ENCODE measurements around the gene LOXL1.
"Not testable (repeated sequence)": the region's sequence is repeated elsewhere in the genome, so short reads cannot be mapped to it uniquely, and the experiment has no call there.

LOXL1 gene

DNA sequence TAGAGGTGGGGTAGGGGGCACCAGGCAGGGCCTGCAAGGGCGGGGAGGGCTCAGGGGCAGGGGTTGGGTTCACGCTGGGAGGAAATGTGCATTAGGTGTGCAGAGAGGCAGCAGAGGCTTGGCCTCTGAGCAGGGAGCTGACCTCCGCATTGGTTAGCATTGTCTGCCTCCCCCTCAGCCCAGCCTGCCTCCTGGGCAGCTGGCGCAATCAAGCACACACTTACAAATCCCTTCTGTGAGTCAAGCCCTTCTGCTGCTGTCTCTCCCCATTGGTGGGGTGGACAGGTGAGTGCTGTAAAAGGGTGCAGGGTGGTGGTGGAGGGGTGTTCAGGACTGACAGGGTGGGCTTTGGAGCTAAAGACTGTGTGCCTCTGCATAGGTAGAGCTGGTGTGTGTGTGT is 9.3 kb downstream of the LOXL1 start:
- in situ Hi-C loops (cut with MboI; ENCODE audit: low pct_unique_long_range_greater_than_20kb, low sequenced_read_pairs): no loop called here
- no peak for DNase-seq

GRCh38 chr15:73936181-73936580 is 9.9 kb downstream of the LOXL1 start:
- DNase-seq: no peak
- in situ Hi-C loops (cut with MboI; ENCODE audit: low pct_unique_long_range_greater_than_20kb, low sequenced_read_pairs): no loop called here

DNA sequence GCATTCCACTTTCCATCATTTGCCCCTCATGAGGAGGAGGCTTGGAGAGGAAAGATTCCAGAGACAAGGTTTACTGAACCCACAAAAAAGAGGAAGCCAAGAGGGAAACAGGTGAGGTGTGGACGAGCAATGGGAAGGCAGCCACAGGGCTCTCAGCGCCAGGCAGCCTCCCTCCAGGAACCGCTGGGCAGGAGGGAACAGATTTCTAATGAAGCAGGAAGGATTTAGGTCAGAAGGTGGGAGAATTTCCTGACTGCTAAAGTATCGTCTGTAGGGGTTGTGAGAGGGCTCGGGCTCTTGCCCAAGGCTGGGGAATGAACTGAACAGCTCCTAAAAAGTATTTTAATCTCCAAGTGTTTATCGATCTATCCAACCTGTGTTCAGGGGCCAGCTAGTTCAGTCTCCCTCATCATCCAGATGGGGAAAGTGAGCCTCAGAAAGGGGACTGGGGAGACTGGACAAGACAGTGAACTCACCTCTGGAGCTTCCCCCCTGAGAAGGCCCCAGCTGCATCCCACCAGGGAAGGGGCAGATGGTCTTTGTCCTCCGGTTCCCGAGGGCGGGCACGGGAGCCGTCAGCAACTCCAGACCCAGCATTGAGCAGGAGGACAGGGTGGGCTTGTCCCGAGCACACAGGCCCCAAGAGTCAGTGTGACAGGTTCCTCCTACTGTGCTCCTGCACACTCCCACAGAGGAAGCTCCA is 10.5 kb downstream of the LOXL1 start:
- in situ Hi-C loops (cut with MboI; ENCODE audit: low pct_unique_long_range_greater_than_20kb, low sequenced_read_pairs): no loop called here
- DNase-seq: peak; percentile 45

- DNase-seq: no peak
- in situ Hi-C loops (cut with MboI; ENCODE audit: low pct_unique_long_range_greater_than_20kb, low sequenced_read_pairs): no loop called here
These were observed 11.0 kb downstream of the LOXL1 start for GRCh38 chr15:73937296-73937695.

GRCh38 chr15:73937726-73938125 is 11.5 kb downstream of the LOXL1 start:
- no peak for DNase-seq
- in situ Hi-C loops (cut with MboI; ENCODE audit: low pct_unique_long_range_greater_than_20kb, low sequenced_read_pairs): no loop called here

DNA sequence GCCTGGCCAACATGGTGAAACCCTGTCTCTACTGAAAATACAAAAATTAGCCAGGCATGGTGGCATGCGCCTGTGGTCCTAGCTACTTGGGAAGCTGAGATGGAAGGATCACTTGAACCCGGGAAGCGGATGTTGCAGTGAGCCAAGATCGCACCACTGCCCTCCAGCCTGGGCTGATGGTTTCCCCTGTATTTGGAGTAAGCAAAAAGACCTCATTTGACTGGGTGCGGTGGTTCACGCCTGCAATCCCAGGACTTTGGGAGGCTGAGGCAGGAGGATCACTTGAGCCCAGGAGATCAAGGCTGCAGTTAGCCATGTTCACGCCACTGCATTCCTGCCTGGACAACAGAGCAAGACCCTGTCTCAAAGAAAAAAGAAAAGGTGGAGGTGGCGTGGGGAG is 12.3 kb downstream of the LOXL1 start:
- DNase-seq; in situ Hi-C loops (cut with MboI; ENCODE audit: low pct_unique_long_range_greater_than_20kb, low sequenced_read_pairs): not testable (repeated sequence)

- in situ Hi-C loops (cut with MboI; ENCODE audit: low pct_unique_long_range_greater_than_20kb, low sequenced_read_pairs): no loop called here
These were observed 12.9 kb downstream of the LOXL1 start for GRCh38 chr15:73939138-73939537.

GRCh38 chr15:73940061-73940981 is 14.1 kb downstream of the LOXL1 start:
- in situ Hi-C loops (cut with MboI; ENCODE audit: low pct_unique_long_range_greater_than_20kb, low sequenced_read_pairs): no loop called here
- no peak for DNase-seq

More at GRCh38 chr15:73939138-73939537, 12.9 kb downstream of the LOXL1 start:
- no peak for DNase-seq

DNA sequence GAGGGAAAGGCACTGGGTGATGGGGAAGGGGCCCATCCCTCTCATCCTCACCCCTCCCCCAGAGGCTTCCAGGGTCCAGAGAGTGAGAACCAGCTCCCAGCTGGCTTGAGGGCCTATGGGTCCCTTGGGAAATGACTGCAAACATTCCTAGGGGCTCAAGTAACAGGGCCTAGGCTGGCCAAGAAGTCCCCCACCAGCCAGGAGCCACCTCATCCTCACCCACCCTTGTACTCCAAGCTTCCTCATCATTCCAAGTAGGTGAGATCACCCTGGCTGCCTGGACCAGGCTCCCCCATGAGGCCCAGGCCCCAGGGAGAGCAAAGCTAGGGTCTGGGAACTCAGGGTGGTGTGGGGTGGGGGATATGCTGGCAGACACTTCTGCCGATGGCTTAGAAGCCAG is 14.8 kb downstream of the LOXL1 start:
- in situ Hi-C loops (cut with MboI; ENCODE audit: low pct_unique_long_range_greater_than_20kb, low sequenced_read_pairs): no loop called here
- DNase-seq: no peak

GRCh38 chr15:73941449-73941848 is 15.2 kb downstream of the LOXL1 start:
- no peak for DNase-seq
- in situ Hi-C loops (cut with MboI; ENCODE audit: low pct_unique_long_range_greater_than_20kb, low sequenced_read_pairs): no loop called here

GRCh38 chr15:73941871-73942635 is 15.8 kb downstream of the LOXL1 start:
- DNase-seq: no peak
- in situ Hi-C loops (cut with MboI; ENCODE audit: low pct_unique_long_range_greater_than_20kb, low sequenced_read_pairs): no loop called here

GRCh38 chr15:73942751-73943270 is 16.5 kb downstream of the LOXL1 start:
- in situ Hi-C loops (cut with MboI; ENCODE audit: low pct_unique_long_range_greater_than_20kb, low sequenced_read_pairs): no loop called here

GRCh38 chr15:73944161-73945129 is 18.2 kb downstream of the LOXL1 start:
- peak; percentile 42 for DNase-seq
- in situ Hi-C loops (cut with MboI; ENCODE audit: low pct_unique_long_range_greater_than_20kb, low sequenced_read_pairs): no loop called here

More at GRCh38 chr15:73942751-73943270, 16.5 kb downstream of the LOXL1 start:
- no peak for DNase-seq

DNA sequence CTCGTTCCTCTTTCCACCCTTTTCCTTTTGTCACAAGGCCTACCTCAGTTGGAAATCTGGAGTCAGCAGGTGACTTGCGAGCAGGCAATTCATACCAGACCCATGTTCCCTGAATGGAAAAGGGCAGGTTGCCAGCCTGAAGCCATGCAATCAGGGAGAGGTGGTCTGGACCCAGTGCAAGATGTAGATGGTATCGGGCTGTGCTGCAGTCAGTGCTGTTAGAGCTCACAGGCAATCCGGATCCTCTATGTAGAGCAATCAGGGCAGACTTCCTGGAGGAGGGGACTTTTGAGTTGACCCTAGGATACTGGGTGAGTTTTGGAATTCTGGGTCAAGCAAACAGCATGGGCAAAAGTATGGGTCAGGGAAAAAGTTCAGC is 18.9 kb downstream of the LOXL1 start:
- no peak for DNase-seq
- in situ Hi-C loops (cut with MboI; ENCODE audit: low pct_unique_long_range_greater_than_20kb, low sequenced_read_pairs): no loop called here

DNA sequence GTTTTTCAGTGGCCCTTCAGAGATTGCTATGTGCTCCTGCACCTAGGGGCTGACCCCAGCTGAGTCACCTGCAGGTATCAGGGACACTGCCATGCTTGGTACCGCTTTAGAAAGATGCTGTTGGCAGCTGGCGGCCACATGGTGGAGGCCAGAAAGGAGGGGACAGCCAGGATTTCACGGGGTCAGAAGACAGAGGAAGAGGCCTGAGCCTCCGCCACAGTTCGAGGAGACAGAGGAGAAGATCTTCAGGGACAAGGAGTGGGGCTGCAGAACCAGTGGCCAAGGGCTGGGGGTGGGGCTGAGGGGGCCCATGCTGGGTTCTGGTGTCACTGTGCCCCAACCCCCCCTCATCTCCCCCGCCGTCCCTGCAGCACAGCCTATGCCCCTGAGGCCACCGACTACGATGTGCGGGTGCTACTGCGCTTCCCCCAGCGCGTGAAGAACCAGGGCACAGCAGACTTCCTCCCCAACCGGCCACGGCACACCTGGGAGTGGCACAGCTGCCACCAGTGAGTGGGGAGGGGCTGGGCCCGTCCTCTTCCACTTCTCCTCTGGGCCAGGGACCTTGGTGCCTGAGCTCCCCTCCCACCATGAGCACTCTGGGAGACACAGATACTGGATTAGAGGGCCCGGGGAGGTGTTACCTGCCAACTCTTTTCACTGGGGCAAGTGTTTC is 19.9 kb downstream of the LOXL1 start:
- no peak for DNase-seq
- in situ Hi-C loops (cut with MboI; ENCODE audit: low pct_unique_long_range_greater_than_20kb, low sequenced_read_pairs): no loop called here

DNA sequence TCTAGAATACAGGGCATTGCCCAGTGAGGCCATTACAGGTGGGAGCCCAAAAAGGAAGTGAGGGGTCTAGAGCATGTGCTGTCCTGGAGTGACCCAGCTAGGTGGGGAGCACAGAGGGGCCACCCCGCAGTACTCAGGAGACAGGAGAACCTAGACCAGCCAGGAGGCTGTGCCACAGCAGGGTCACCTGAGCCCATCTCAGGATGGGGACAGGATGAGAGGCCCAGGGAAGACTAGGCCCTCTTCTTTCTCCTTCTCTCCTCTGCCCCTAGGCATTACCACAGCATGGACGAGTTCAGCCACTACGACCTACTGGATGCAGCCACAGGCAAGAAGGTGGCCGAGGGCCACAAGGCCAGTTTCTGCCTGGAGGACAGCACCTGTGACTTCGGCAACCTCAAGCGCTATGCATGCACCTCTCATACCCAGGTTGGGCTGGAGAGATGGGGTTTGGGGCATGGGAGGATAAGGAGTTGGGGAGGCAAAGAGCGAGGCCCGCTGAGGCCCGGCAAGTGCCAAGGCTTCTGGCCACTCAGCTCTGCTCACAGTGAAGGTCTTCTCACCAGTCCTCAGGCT is 20.6 kb downstream of the LOXL1 start:
- no peak for DNase-seq
- in situ Hi-C loops (cut with MboI; ENCODE audit: low pct_unique_long_range_greater_than_20kb, low sequenced_read_pairs): no loop called here

DNA sequence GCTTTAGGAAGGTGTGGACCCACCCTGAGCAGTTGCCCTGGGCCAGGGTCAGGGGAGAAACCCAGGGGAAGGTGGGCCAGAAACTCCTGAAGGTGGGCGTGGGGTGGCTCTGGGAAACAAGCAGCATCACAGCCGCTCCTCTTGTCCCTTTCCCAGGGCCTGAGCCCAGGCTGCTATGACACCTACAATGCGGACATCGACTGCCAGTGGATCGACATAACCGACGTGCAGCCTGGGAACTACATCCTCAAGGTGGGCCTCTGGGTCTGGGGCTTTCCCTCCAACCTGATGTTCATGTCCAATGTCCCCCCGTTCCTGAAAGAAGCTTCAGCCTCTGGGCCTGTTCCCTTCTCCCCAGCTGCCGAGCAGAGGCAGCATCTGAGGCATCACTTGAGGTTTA is 21.4 kb downstream of the LOXL1 start:
- in situ Hi-C loops (cut with MboI; ENCODE audit: low pct_unique_long_range_greater_than_20kb, low sequenced_read_pairs): no loop called here
- DNase-seq: no peak

GRCh38 chr15:73948396-73948795 is 22.1 kb downstream of the LOXL1 start:
- DNase-seq: no peak
- in situ Hi-C loops (cut with MboI; ENCODE audit: low pct_unique_long_range_greater_than_20kb, low sequenced_read_pairs): no loop called here

Data from KBM-7 (cell line).